Neural crest cell (in vitro differentiated cells): ENCODE results near the gene KRT33A. TPM values are rescaled to one million over a fixed set of nuclear protein-coding genes. Genes with fewer than 3 reads are reported as not detected.
"Not testable (repeated sequence)": the region's sequence is repeated elsewhere in the genome, so short reads cannot be mapped to it uniquely, and the experiment has no call there.

ENCODE experiments used
- DNase-seq: peaks from one replicate; pipeline ENCODE4 v3.0.0; 2021; ENCODE audit warnings: low read depth, mixed read lengths, low spot score
- H3K27ac Mint-ChIP-seq: one replicate; pipeline ENCODE4 v1.8.0; 2021; ENCODE audit warnings: mild to moderate bottlenecking, mixed read lengths; ENCODE audit not compliant: unreplicated experiment
- H3K27me3 Mint-ChIP-seq: 2 replicates; pipeline ENCODE4 v1.8.0; 2021; ENCODE audit warnings: low read depth, mild to moderate bottlenecking, mixed read lengths
- H3K36me3 Mint-ChIP-seq: 2 replicates; pipeline ENCODE4 v1.8.0; 2021; ENCODE audit warnings: low read depth, mild to moderate bottlenecking, mixed read lengths
- H3K4me1 Mint-ChIP-seq: 2 replicates; pipeline ENCODE4 v1.8.0; 2021; ENCODE audit warnings: mixed read lengths
- H3K4me3 Mint-ChIP-seq: one replicate; pipeline ENCODE4 v1.8.0; 2021; ENCODE audit warnings: mild to moderate bottlenecking, mixed read lengths
- H3K9me3 Mint-ChIP-seq: 2 replicates; pipeline ENCODE4 v1.8.0; 2021; ENCODE audit warnings: mixed read lengths
- total RNA-seq: library from RNA; stranded (reverse); gene quantifications from 2 replicates; pipeline ENCODE4 v1.2.1, GENCODE V29; 2021
- TF ChIP-seq, protein P1 (sequence below): fragments of 200-600 bp; sonication (generic); conservative IDR thresholded peaks from 2 replicates; pipeline ENCODE4 v1.5.0; 2021; ENCODE audit warnings: antibody characterized with exemption, mild to moderate bottlenecking

The KRT33A gene
- total RNA-seq, 1 donor from 2014 or later = not detected

DNA sequence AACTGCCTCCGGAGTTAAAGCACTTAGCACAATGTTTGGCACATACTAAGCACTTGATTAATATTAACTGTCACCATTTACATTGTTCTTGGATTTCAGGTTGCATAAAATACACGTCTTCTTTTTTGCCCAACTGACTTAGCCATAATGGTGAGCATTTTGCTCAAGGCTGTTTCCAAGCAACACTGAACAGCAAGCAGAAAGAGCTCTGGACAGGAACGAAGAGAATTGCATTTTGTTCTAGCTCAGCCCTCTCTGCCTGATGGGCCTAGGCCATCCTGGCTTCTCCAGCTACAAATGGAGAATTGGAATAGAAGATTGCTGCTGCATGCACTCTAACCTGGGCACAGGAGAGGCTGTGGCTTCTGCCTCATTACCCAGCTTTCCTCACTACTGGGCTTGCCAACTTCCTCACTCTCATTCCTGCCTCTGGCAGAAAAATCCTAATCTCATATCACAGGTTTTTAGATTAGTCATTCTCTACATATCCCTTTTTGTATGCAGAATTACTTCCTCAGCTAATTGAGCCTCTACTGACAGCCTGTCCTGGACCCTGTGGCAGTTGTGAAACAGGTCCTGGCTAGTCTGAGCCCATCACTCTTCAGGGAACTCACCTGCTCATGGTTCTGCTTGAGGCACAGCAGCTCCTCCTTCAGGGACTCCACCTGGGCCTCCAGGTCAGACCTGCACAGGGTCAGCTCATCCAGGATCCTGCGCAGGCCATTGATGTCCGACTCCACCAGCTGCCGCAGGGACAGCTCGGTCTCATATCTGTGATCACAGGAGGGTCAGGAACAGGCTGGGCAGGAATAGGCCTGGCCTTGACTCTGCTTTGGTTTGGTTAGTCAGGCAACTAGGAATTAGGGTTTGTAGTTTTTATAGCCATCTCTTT is 2.5 kb downstream of the KRT33A start:
- TF ChIP-seq, protein P1, sequence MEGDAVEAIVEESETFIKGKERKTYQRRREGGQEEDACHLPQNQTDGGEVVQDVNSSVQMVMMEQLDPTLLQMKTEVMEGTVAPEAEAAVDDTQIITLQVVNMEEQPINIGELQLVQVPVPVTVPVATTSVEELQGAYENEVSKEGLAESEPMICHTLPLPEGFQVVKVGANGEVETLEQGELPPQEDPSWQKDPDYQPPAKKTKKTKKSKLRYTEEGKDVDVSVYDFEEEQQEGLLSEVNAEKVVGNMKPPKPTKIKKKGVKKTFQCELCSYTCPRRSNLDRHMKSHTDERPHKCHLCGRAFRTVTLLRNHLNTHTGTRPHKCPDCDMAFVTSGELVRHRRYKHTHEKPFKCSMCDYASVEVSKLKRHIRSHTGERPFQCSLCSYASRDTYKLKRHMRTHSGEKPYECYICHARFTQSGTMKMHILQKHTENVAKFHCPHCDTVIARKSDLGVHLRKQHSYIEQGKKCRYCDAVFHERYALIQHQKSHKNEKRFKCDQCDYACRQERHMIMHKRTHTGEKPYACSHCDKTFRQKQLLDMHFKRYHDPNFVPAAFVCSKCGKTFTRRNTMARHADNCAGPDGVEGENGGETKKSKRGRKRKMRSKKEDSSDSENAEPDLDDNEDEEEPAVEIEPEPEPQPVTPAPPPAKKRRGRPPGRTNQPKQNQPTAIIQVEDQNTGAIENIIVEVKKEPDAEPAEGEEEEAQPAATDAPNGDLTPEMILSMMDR = no peak
- Mint-ChIP-seq H3K9me3 (peaks cover 12% of the 10 kb centered on the region), H3K4me1 (peaks cover 3% of the 10 kb centered on the region), H3K27ac (no peak overlapping the region), H3K4me3 (no peak overlapping the region), H3K36me3 (peaks cover 3% of the 10 kb centered on the region), H3K27me3 (peaks cover 19% of the 10 kb centered on the region)
- no peak for DNase-seq

DNA sequence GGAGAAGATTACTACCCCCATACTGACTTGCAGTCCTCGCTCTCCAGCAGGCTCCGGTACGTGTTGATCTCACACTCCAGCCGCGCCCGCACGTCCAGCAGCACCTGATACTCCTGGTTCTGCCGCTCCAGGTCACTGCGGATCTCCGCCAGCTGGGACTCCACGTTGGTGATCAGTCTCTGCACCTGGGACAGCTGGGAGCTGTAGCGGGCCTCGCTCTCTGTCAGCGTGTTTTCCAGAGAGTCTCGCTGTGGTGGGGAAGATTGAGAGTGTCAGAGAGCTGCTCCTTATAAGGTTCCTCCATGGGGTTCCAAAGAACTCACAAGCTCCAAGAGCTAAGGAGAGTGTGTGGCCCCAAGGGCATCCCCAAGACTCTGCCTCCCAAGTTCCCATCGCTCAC is 4.2 kb downstream of the KRT33A start:
- H3K4me3 Mint-ChIP-seq, H3K27ac Mint-ChIP-seq, H3K27me3 Mint-ChIP-seq, DNase-seq: not testable (repeated sequence)
- peaks cover 12% of the 10 kb centered on the region for H3K36me3 Mint-ChIP-seq
- H3K9me3 Mint-ChIP-seq = peaks cover 13% of the 10 kb centered on the region
- peaks cover 10% of the 10 kb centered on the region for H3K4me1 Mint-ChIP-seq

DNA sequence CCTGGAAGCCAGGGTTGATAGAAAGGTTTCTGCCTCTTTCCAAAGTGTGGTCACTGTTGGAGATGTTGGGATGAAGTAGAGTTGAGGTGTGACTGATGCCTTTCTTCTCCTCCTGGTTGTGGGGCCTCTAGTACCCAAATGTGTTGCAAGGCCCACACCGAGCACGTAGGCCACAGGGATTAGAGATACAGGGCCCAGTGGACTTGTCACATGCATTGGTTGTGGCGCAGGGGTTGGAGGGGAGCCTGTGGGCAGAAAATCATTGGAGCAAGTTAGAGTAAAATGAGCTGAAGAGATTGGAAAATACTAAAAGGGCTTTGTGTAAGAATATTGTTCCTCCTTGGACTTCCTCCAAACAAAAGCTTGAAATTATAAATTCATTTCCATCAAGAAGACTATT is 4.6 kb downstream of the KRT33A start:
- H3K9me3 Mint-ChIP-seq = peaks cover 13% of the 10 kb centered on the region
- no peak overlapping the region for H3K4me3 Mint-ChIP-seq
- peaks cover 12% of the 10 kb centered on the region for H3K36me3 Mint-ChIP-seq
- DNase-seq = no peak
- H3K27me3 Mint-ChIP-seq = no peaks in the 10 kb centered on the region
- no peak overlapping the region for H3K27ac Mint-ChIP-seq
- TF ChIP-seq, protein P1 = no peak
- peaks cover 14% of the 10 kb centered on the region for H3K4me1 Mint-ChIP-seq

GRCh38 chr17:41343029-41343428 is 7.6 kb downstream of the KRT33A start:
- Mint-ChIP-seq H3K27me3 (no peaks in the 10 kb centered on the region), H3K9me3 (peaks cover 10% of the 10 kb centered on the region), H3K4me3 (no peak overlapping the region), H3K4me1 (peaks cover 25% of the 10 kb centered on the region), H3K36me3 (peaks cover 12% of the 10 kb centered on the region), H3K27ac (peak overlapping the region; percentile 45)
- no peak for DNase-seq
- TF ChIP-seq, protein P1 = no peak

GRCh38 chr17:41340934-41341861 is 9.4 kb downstream of the KRT33A start:
- Mint-ChIP-seq H3K27me3 (no peaks in the 10 kb centered on the region), H3K9me3 (peaks cover 10% of the 10 kb centered on the region), H3K4me1 (peaks cover 25% of the 10 kb centered on the region), H3K4me3 (peak overlapping the region; percentile 7), H3K36me3 (peaks cover 12% of the 10 kb centered on the region), H3K27ac (no peak overlapping the region)
- no peak for DNase-seq
- TF ChIP-seq, protein P1 = no peak
